CD4-positive, alpha-beta T cell (primary cell): ENCODE results near the gene FOXO1. TPM values are rescaled to one million over a fixed set of nuclear protein-coding genes. Genes with fewer than 3 reads are reported as not detected.

Experiments used
- ATAC-seq: fragments of 200-7000 bp; cut with Tn5 transposase; one replicate; pipeline ENCODE4 v1.10.0; 2022; ENCODE audit warnings: mild to moderate bottlenecking; ENCODE audit not compliant: poor library complexity
- CTCF ChIA-PET: fragments of 350-600 bp; sonication (Branson Sonifier 250); formaldehyde crosslinking; loops from one replicate; lab custom pipeline; 2021; ENCODE audit warnings: antibody characterized with exemption, inconsistent platforms; lab: Charles Lee
- POLR2A ChIA-PET: fragments of 350-600 bp; sonication (Branson Sonifier 250); formaldehyde crosslinking; loops from one replicate; lab custom pipeline; 2021; ENCODE audit warnings: antibody characterized with exemption, inconsistent platforms; lab: Charles Lee
- DNase-seq, 14 experiments: peaks; one replicate each; pipeline ENCODE4 v3.0.0-alpha.2; 2013 to 2020; ENCODE audit warnings: mixed read lengths in 2 of 14
- H3K27ac ChIP-seq, 2 donors: one replicate each; pipeline versions ENCODE4 v1.5.1 to v1.7.0; 2013; ENCODE audit warnings: low read length in 2 of 2, low read depth in 1 of 2, mild to moderate bottlenecking in 1 of 2
- H3K27me3 ChIP-seq, 2 experiments: 1 replicate in 1 of 2; 2 replicates in 1 of 2; pipeline versions ENCODE4 v1.6.1 to v1.7.0; 2013; ENCODE audit warnings: low read length in 2 of 2, control low read depth in 1 of 2, mild to moderate bottlenecking in 1 of 2, moderate library complexity in 1 of 2; ENCODE audit not compliant: insufficient read depth in 2 of 2, control insufficient read depth in 1 of 2
- H3K36me3 ChIP-seq: one replicate; pipeline ENCODE4 v1.6.1; 2013; ENCODE audit warnings: low read length, control low read depth; ENCODE audit not compliant: insufficient read depth
- H3K4me1 ChIP-seq: one replicate; pipeline ENCODE4 v1.6.1; 2013; ENCODE audit warnings: low read length, control low read depth; ENCODE audit not compliant: insufficient read depth
- H3K4me3 ChIP-seq: one replicate; pipeline ENCODE4 v1.5.1; 2013; ENCODE audit warnings: mild to moderate bottlenecking, low read length, moderate library complexity
- H3K9me3 ChIP-seq, 2 experiments: 1 replicate in 1 of 2; 2 replicates in 1 of 2; pipeline versions ENCODE4 v1.6.1 to v1.7.0; 2013; ENCODE audit warnings: low read length in 2 of 2, mild to moderate bottlenecking in 2 of 2, control low read depth in 1 of 2, moderate library complexity in 1 of 2; ENCODE audit not compliant: control insufficient read depth in 1 of 2, insufficient read depth in 1 of 2
- H3K27ac Mint-ChIP-seq: one replicate; pipeline ENCODE4 v1.8.0; 2020; ENCODE audit warnings: mixed read lengths
- H3K27me3 Mint-ChIP-seq: one replicate; pipeline ENCODE4 v1.8.0; 2021; ENCODE audit warnings: mixed read lengths
- H3K36me3 Mint-ChIP-seq: one replicate; pipeline ENCODE4 v1.8.0; 2021; ENCODE audit warnings: low read depth, mixed read lengths
- H3K4me1 Mint-ChIP-seq: one replicate; pipeline ENCODE4 v1.8.0; 2021; ENCODE audit warnings: low read depth, mixed read lengths
- H3K4me3 Mint-ChIP-seq: one replicate; pipeline ENCODE4 v1.8.0; 2020; ENCODE audit warnings: mild to moderate bottlenecking, mixed read lengths
- H3K9me3 Mint-ChIP-seq: one replicate; pipeline ENCODE4 v1.8.0; 2020; ENCODE audit warnings: mixed read lengths
- intact Hi-C, 2 experiments: fragments of 100-400 bp; cut with DNase I in 1 of 2; cut with micrococcal nuclease in 1 of 2; formaldehyde crosslinking; loops; one replicate each; pipeline versions ENCODE4 v1.15.1 to v1.9.0; 2023 to 2025; cut with DNase I, micrococcal nuclease
- total RNA-seq, 174 experiments: library from RNA in 2 of 174; stranded (reverse) in 2 of 174; gene quantifications; one replicate each; pipeline ENCODE4 v1.2.3 and lab custom pipeline; 2021 to 2026
- TF ChIP-seq, protein P1 (sequence below): fragments of 200-600 bp; IDR thresholded peaks from one replicate; pipeline ENCODE4 v1.8.0; 2022; ENCODE audit warnings: antibody characterized with exemption, mild to moderate bottlenecking

The FOXO1 gene
- total RNA-seq, 2 experiments from 2014 or later, result 93.1 to 101 TPM

DNA sequence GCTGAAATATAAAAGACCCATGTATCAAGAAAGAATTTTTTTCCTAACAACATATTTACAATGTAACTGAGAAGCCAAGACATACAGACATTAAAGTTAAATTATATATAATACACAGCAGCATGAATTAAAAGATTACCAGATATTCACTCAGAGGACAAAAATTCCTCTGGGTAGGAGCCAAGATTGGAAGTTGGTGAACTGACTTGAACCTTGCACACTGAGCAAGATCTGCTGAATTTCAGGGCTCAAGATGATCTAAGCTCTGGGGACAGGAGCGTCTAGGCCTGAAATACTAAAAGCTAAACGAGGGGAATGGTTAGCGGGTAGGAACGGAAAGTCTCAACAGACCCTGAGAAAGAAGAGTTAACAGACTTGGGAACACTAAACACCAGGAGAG is 8.5 kb downstream of the FOXO1 start:
- ATAC-seq (no peak), DNase-seq (no peak)
- Histone ChIP-seq H3K36me3 (no peaks in the 10 kb centered on the region), H3K4me1 (peaks cover 67% of the 10 kb centered on the region), H3K9me3 (no peaks in the 10 kb centered on the region), H3K27me3 (no peaks in the 10 kb centered on the region), H3K4me3 (no peak overlapping the region), H3K27ac (no peak overlapping the region)
- TF ChIP-seq, protein P1, sequence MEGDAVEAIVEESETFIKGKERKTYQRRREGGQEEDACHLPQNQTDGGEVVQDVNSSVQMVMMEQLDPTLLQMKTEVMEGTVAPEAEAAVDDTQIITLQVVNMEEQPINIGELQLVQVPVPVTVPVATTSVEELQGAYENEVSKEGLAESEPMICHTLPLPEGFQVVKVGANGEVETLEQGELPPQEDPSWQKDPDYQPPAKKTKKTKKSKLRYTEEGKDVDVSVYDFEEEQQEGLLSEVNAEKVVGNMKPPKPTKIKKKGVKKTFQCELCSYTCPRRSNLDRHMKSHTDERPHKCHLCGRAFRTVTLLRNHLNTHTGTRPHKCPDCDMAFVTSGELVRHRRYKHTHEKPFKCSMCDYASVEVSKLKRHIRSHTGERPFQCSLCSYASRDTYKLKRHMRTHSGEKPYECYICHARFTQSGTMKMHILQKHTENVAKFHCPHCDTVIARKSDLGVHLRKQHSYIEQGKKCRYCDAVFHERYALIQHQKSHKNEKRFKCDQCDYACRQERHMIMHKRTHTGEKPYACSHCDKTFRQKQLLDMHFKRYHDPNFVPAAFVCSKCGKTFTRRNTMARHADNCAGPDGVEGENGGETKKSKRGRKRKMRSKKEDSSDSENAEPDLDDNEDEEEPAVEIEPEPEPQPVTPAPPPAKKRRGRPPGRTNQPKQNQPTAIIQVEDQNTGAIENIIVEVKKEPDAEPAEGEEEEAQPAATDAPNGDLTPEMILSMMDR, result no peak
- Mint-ChIP-seq H3K9me3 (no peaks in the 10 kb centered on the region), H3K4me3 (peak overlapping the region; percentile 74), H3K36me3 (peaks cover 57% of the 10 kb centered on the region), H3K27me3 (no peaks in the 10 kb centered on the region), H3K4me1 (peaks cover 93% of the 10 kb centered on the region), H3K27ac (peak overlapping the region; percentile 32)
- ChIA-PET POLR2A (interaction anchor here (1.0 kb wide), 1 partner anchor 10 kb away, joined by 4 read pairs; no protein-coding TSS in a partner anchor), CTCF (no interaction called here)
- intact Hi-C loops, result no loop called here

- H3K9me3 Mint-ChIP-seq, result no peaks in the 10 kb centered on the region
- Histone ChIP-seq H3K27me3 (no peaks in the 10 kb centered on the region), H3K4me3 (no peak overlapping the region), H3K4me1 (peaks cover 72% of the 10 kb centered on the region), H3K36me3 (no peaks in the 10 kb centered on the region), H3K9me3 (no peaks in the 10 kb centered on the region), H3K27ac (no peak overlapping the region)
- TF ChIP-seq, protein P1, result no peak
- ATAC-seq (no peak), DNase-seq (no peak)
- ChIA-PET CTCF (no interaction called here), POLR2A (interaction anchor here (1.0 to 2.7 kb wide), 2 partner anchors 8 to 10 kb away, joined by 4 to 16 read pairs; partner anchors contain the start of gene FOXO1)
- intact Hi-C loops, result no loop called here
- peaks cover 93% of the 10 kb centered on the region for H3K4me1 Mint-ChIP-seq
- H3K4me3 Mint-ChIP-seq, result peak overlapping the region; percentile 74
- H3K27ac Mint-ChIP-seq, result peak overlapping the region; percentile 32
- H3K27me3 Mint-ChIP-seq, result no peaks in the 10 kb centered on the region
- H3K36me3 Mint-ChIP-seq, result peaks cover 54% of the 10 kb centered on the region
Observed at GRCh38 chr13:40657307-40657706, 9.1 kb downstream of the FOXO1 start.

GRCh38 chr13:40656358-40656757 is 10.1 kb downstream of the FOXO1 start:
- Histone ChIP-seq H3K9me3 (no peaks in the 10 kb centered on the region), H3K36me3 (no peaks in the 10 kb centered on the region), H3K4me1 (peaks cover 70% of the 10 kb centered on the region), H3K4me3 (no peak overlapping the region), H3K27me3 (no peaks in the 10 kb centered on the region), H3K27ac (no peak overlapping the region)
- Mint-ChIP-seq H3K36me3 (peaks cover 49% of the 10 kb centered on the region), H3K4me1 (peaks cover 96% of the 10 kb centered on the region), H3K27ac (peak overlapping the region; percentile 81), H3K27me3 (no peaks in the 10 kb centered on the region), H3K9me3 (no peaks in the 10 kb centered on the region), H3K4me3 (peak overlapping the region; percentile 59)
- ChIA-PET POLR2A (interaction anchor here (1.0 to 2.7 kb wide), 2 partner anchors 9 to 588 kb away, joined by 4 to 16 read pairs; partner anchors contain the start of gene FOXO1), CTCF (no interaction called here)
- intact Hi-C loops, result no loop called here
- DNase-seq (no peak), ATAC-seq (no peak)
- TF ChIP-seq, protein P1, result no peak
